ENCODE data around the gene NPRL2.
A peak's percentile ranks its signal among the peaks of the same experiment; 100 is the strongest.

The NPRL2 gene

GRCh38 chr3:50350527-50351322 is at the start of gene NPRL2, which contains the start of gene CYB561D2:
Gene NPRL2, minus strand, starts transcription at chr3:50350775. Its CDS starts 123 bp downstream, at chr3:50350652.
Gene CYB561D2, plus strand, starts transcription at chr3:50350862. Its CDS starts 572 bp downstream, at chr3:50351434.
- peak; percentile 97 for DNase-seq

GRCh38 chr3:50396502-50396901 is 45.9 kb upstream of the NPRL2 start:
- no peak for DNase-seq

GRCh38 chr3:50395070-50395860 is 44.7 kb upstream of the NPRL2 start:
- DNase-seq: no peak

DNA sequence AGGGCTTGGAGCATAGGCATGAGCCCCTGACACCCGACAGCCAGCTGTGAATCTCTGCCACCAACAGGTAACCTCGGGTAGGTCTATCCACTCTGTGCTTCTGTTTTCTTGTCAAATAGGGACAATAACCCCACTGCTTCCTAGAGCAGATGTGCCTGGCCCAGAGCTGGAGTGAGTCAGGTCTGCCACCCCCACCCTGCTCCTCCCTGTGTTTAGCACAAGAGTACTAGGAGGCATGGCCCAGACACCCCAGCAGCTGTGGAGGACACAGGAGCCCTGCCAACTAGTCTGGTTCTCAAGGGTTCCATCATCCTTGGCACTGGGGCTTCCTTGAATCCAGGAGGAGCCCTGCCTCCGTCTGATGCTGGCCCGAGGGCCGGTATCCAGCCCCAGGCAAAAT is 42.5 kb upstream of the NPRL2 start:
- DNase-seq: no peak

DNA sequence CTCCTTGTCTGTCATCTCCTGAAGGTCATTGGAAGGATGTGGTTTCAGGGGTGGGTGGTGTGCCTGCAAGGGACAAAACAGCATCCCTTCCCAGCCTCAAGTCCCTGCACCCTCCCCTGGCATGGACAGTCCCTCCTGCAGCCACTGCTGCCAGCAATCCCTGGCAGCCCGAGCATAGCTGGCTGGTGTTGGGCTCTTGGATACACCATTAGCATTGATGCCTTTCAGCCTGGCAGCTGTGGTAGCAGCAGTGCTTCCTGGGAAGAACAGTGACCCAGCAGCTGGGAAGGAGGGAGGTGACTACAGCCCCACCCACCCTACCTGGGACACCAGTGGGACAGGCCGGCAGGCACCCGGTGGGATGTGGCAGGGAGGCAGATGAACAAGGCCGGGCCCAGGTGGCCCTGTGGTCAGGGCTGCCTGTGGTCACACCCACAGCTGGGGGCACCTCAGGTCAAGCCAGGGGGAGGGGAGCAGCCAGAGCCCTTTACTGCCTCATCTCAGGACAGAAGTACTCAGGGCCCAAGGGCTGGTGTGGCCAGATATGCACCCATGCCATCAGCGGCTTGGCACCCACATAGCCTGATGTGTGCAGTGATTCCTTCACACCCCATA is 41.6 kb upstream of the NPRL2 start:
- DNase-seq: peak; percentile 15

GRCh38 chr3:50390508-50391224 is 40.1 kb upstream of the NPRL2 start:
- peak; percentile 94 for DNase-seq

DNA sequence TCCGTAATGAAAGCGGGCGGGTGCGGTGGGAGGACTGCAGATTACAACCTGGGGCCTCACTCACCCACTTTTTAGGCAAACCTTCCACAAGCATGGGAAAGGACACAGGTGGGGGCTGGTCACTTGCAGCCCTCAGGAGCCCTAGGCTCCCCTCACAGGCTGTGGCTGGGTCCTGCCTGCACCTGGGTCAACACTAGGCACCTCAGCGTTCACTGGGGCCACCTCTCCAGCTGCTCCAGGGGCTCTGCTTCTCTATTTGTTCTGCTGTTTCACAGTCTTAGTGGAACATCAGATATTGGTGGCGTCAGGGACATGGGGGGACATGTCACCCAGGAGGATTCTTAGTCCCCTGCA is 38.8 kb upstream of the NPRL2 start:
- DNase-seq: no peak

GRCh38 chr3:50388720-50389413 is 38.3 kb upstream of the NPRL2 start:
- no peak for DNase-seq

GRCh38 chr3:50388016-50388719 is 37.6 kb upstream of the NPRL2 start:
- peak; percentile 39 for DNase-seq

DNA sequence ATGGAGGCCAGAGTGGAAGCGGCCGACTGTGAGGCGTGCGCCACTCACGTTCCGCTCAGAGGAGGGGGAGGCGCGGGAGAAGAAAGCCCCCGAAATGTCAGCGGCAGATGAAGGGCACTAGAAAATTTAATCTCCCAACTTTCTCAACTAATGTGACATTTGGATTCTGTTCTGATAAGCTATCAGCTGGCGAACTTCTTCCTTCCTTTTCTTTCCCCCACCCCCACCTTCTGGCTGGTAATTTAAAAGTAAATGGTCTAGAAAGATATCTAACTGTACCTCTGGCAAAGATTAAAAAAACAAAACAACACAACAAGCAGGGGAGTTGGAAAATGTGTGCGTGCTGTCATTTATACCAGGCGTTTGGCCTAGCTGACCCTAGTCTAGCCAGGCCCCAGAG is 35.2 kb upstream of the NPRL2 start:
- peak; percentile 56 for DNase-seq

DNA sequence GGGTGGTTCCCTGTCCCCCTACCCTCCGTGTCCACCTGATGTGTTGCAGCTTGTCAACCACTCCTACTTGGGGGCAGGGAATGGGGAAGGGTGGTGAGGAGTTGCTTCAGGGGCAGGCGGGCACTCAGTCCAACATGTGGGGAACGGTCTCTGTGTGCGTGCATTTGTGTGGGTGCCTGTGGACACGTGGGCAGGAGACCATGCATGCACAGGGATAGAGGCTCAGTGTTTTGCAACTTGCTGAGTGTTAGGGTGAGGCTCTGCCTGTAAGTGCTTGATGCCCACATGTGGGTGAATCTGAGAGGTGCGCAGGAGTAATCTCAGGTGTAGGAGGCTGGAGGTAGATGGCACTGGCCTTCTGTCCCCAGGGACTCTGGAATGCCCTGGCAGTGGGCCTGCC is 33.2 kb upstream of the NPRL2 start:
- no peak for DNase-seq

GRCh38 chr3:50382722-50383121 is 32.1 kb upstream of the NPRL2 start:
- DNase-seq: no peak

GRCh38 chr3:50381383-50381782 is 30.8 kb upstream of the NPRL2 start:
- DNase-seq: peak; percentile 47

GRCh38 chr3:50380405-50381085 is 30.0 kb upstream of the NPRL2 start:
- no peak for DNase-seq

DNA sequence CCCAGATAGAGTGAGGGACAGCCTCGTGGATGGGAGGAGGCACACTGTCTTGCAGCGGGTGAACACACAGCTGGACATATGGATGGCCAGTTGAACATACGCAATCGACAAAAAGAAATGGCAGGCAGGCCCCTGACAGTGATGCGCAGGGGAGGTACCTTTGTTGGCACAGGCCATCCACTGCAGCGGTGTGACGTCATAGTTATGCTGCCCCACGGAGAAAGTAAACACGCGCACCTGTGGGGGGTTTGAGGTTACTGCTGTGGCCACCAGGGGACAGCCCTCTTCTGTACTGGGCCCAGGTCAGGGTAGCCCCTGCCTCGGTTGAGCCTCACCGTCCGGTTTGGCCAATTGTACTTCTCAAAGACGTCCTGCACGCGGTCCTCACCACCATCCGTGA is 28.2 kb upstream of the NPRL2 start:
- DNase-seq: no peak

- DNase-seq: no peak
These were observed 27.4 kb upstream of the NPRL2 start for GRCh38 chr3:50378024-50378423.

DNA sequence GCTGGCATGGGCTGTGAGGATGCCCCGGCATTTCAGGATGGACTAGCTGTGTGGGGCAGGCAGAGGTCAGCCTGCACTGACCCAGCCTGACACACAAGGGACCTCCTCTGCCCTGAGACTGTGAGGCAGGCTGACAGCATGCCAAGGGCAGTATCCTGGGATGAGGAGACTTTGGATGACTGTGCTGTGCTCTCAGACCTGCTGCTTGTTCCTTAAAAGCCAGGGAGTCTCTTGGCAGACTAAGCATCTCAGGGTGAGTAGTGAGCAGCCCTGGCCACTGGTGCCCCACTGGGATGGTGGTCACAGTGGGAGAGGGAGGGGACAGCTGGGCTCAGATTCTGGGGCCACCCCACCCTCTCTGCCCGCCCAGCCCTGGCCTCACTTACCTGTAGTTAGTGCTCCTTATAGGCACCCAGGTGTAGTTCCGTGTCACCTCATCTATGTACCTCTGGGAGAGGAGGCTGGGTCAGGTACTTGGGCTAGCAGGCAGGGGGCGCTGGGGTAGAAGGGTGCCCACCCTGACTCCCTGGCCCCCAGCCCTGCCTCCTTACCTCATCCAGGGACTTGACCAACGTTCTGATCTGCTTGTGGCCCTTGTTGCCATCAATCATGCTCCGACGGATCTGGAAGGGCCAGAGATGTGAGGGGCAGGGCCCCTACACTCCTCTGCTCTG is 24.8 kb upstream of the NPRL2 start:
- no peak for DNase-seq

GRCh38 chr3:50374363-50375257 is 24.0 kb upstream of the NPRL2 start:
- DNase-seq: no peak
